Activated T-cell treated with anti-CD3 and anti-CD28 coated beads, Interleukin-2, amount 50 U/mL, for 24 hours (primary cell): ENCODE results near the gene CA6.

Experiments
- DNase-seq: peaks from one replicate; pipeline ENCODE4 v3.0.0-alpha.2; 2020
- H3K27ac Mint-ChIP-seq: 2 replicates; pipeline ENCODE4 v1.8.0; 2020; ENCODE audit warnings: mild to moderate bottlenecking, mixed read lengths
- H3K27me3 Mint-ChIP-seq: 2 replicates; pipeline ENCODE4 v1.8.0; 2020; ENCODE audit warnings: mixed read lengths
- H3K36me3 Mint-ChIP-seq: 2 replicates; pipeline ENCODE4 v1.8.0; 2020; ENCODE audit warnings: low read depth, mixed read lengths
- H3K4me1 Mint-ChIP-seq: 2 replicates; pipeline ENCODE4 v1.8.0; 2020; ENCODE audit warnings: low read depth, mixed read lengths
- H3K4me3 Mint-ChIP-seq: 2 replicates; pipeline ENCODE4 v1.8.0; 2020; ENCODE audit warnings: mild to moderate bottlenecking, moderate library complexity, mixed read lengths
- H3K9me3 Mint-ChIP-seq: 2 replicates; pipeline ENCODE4 v1.8.0; 2020; ENCODE audit warnings: mixed read lengths

CA6 gene

GRCh38 chr1:8974551-8974950 is 28.9 kb downstream of the CA6 start:
- Mint-ChIP-seq H3K36me3 (no peaks in the 10 kb centered on the region), H3K27ac (no peak overlapping the region), H3K4me3 (no peak overlapping the region), H3K27me3 (no peaks in the 10 kb centered on the region), H3K9me3 (no peaks in the 10 kb centered on the region), H3K4me1 (peaks cover 34% of the 10 kb centered on the region)
- no peak for DNase-seq

- Mint-ChIP-seq H3K9me3 (no peaks in the 10 kb centered on the region), H3K4me3 (no peak overlapping the region), H3K27me3 (no peaks in the 10 kb centered on the region), H3K4me1 (peaks cover 19% of the 10 kb centered on the region), H3K27ac (no peak overlapping the region), H3K36me3 (no peaks in the 10 kb centered on the region)
- no peak for DNase-seq
Observed at GRCh38 chr1:8976338-8976737, 30.7 kb downstream of the CA6 start.

GRCh38 chr1:8976896-8977450 is 31.3 kb downstream of the CA6 start:
- no peaks in the 10 kb centered on the region for H3K27me3 Mint-ChIP-seq
- H3K4me1 Mint-ChIP-seq, result peaks cover 13% of the 10 kb centered on the region
- no peak for DNase-seq
- H3K9me3 Mint-ChIP-seq, result no peaks in the 10 kb centered on the region
- H3K36me3 Mint-ChIP-seq, result no peaks in the 10 kb centered on the region
- H3K4me3 Mint-ChIP-seq, result no peak overlapping the region
- H3K27ac Mint-ChIP-seq, result no peak overlapping the region

- H3K36me3 Mint-ChIP-seq, result no peaks in the 10 kb centered on the region
- H3K4me1 Mint-ChIP-seq, result peaks cover 11% of the 10 kb centered on the region
- no peak overlapping the region for H3K4me3 Mint-ChIP-seq
- no peaks in the 10 kb centered on the region for H3K27me3 Mint-ChIP-seq
- no peak overlapping the region for H3K27ac Mint-ChIP-seq
- no peaks in the 10 kb centered on the region for H3K9me3 Mint-ChIP-seq
- no peak for DNase-seq
Observed at GRCh38 chr1:8980656-8981055, 35.0 kb downstream of the CA6 start.

- H3K9me3 Mint-ChIP-seq, result no peaks in the 10 kb centered on the region
- H3K27ac Mint-ChIP-seq, result no peak overlapping the region
Observed at GRCh38 chr1:8981169-8981568, 35.5 kb downstream of the CA6 start.

GRCh38 chr1:8984203-8984602 is 38.5 kb downstream of the CA6 start:
- Mint-ChIP-seq H3K36me3 (no peaks in the 10 kb centered on the region), H3K4me1 (peaks cover 28% of the 10 kb centered on the region), H3K4me3 (no peak overlapping the region), H3K27ac (peak overlapping the region; percentile 52), H3K27me3 (no peaks in the 10 kb centered on the region), H3K9me3 (no peaks in the 10 kb centered on the region)
- DNase-seq, result no peak

More at GRCh38 chr1:8981169-8981568, 35.5 kb downstream of the CA6 start:
- no peaks in the 10 kb centered on the region for H3K27me3 Mint-ChIP-seq
- H3K4me3 Mint-ChIP-seq, result no peak overlapping the region
- peaks cover 11% of the 10 kb centered on the region for H3K4me1 Mint-ChIP-seq
- no peak for DNase-seq
- no peaks in the 10 kb centered on the region for H3K36me3 Mint-ChIP-seq

GRCh38 chr1:8984990-8985389 is 39.3 kb downstream of the CA6 start:
- Mint-ChIP-seq H3K4me3 (no peak overlapping the region), H3K36me3 (no peaks in the 10 kb centered on the region), H3K9me3 (no peaks in the 10 kb centered on the region), H3K27ac (peak overlapping the region; percentile 1), H3K4me1 (peaks cover 33% of the 10 kb centered on the region), H3K27me3 (no peaks in the 10 kb centered on the region)
- no peak for DNase-seq

GRCh38 chr1:8985915-8986813 is 40.5 kb downstream of the CA6 start:
- no peaks in the 10 kb centered on the region for H3K9me3 Mint-ChIP-seq
- peak overlapping the region; percentile 82 for H3K27ac Mint-ChIP-seq
- DNase-seq, result no peak
- peaks cover 34% of the 10 kb centered on the region for H3K4me1 Mint-ChIP-seq
- H3K36me3 Mint-ChIP-seq, result no peaks in the 10 kb centered on the region
- no peaks in the 10 kb centered on the region for H3K27me3 Mint-ChIP-seq
- no peak overlapping the region for H3K4me3 Mint-ChIP-seq

GRCh38 chr1:8986814-8987190 is 41.1 kb downstream of the CA6 start:
- Mint-ChIP-seq H3K9me3 (no peaks in the 10 kb centered on the region), H3K27me3 (no peaks in the 10 kb centered on the region), H3K4me3 (no peak overlapping the region), H3K36me3 (no peaks in the 10 kb centered on the region), H3K27ac (peak overlapping the region; percentile 82), H3K4me1 (peaks cover 34% of the 10 kb centered on the region)
- DNase-seq, result no peak

GRCh38 chr1:8987881-8988617 is 42.4 kb downstream of the CA6 start:
- no peak overlapping the region for H3K4me3 Mint-ChIP-seq
- no peaks in the 10 kb centered on the region for H3K27me3 Mint-ChIP-seq
- DNase-seq, result peak; percentile 83
- no peaks in the 10 kb centered on the region for H3K36me3 Mint-ChIP-seq
- H3K27ac Mint-ChIP-seq, result peak overlapping the region; percentile 82
- peaks cover 34% of the 10 kb centered on the region for H3K4me1 Mint-ChIP-seq
- peaks cover 3% of the 10 kb centered on the region for H3K9me3 Mint-ChIP-seq

GRCh38 chr1:8988618-8988967 is 42.9 kb downstream of the CA6 start:
- peaks cover 3% of the 10 kb centered on the region for H3K9me3 Mint-ChIP-seq
- peaks cover 30% of the 10 kb centered on the region for H3K4me1 Mint-ChIP-seq
- no peak overlapping the region for H3K4me3 Mint-ChIP-seq
- H3K36me3 Mint-ChIP-seq, result no peaks in the 10 kb centered on the region
- no peak for DNase-seq
- H3K27ac Mint-ChIP-seq, result no peak overlapping the region
- no peaks in the 10 kb centered on the region for H3K27me3 Mint-ChIP-seq

GRCh38 chr1:8989061-8989460 is 43.4 kb downstream of the CA6 start:
- no peaks in the 10 kb centered on the region for H3K36me3 Mint-ChIP-seq
- no peak overlapping the region for H3K4me3 Mint-ChIP-seq
- no peak for DNase-seq
- peaks cover 3% of the 10 kb centered on the region for H3K9me3 Mint-ChIP-seq
- no peak overlapping the region for H3K27ac Mint-ChIP-seq
- no peaks in the 10 kb centered on the region for H3K27me3 Mint-ChIP-seq
- H3K4me1 Mint-ChIP-seq, result peaks cover 25% of the 10 kb centered on the region

- DNase-seq, result no peak
- H3K27ac Mint-ChIP-seq, result peak overlapping the region; percentile 69
Observed at GRCh38 chr1:8989821-8990220, 44.2 kb downstream of the CA6 start.

GRCh38 chr1:8992936-8993687 is 47.4 kb downstream of the CA6 start:
- Mint-ChIP-seq H3K36me3 (no peaks in the 10 kb centered on the region), H3K4me1 (peaks cover 7% of the 10 kb centered on the region), H3K9me3 (peaks cover 3% of the 10 kb centered on the region), H3K4me3 (no peak overlapping the region), H3K27ac (no peak overlapping the region), H3K27me3 (no peaks in the 10 kb centered on the region)
- no peak for DNase-seq

More at GRCh38 chr1:8989821-8990220, 44.2 kb downstream of the CA6 start:
- Mint-ChIP-seq H3K4me1 (peaks cover 22% of the 10 kb centered on the region), H3K9me3 (peaks cover 3% of the 10 kb centered on the region), H3K27me3 (no peaks in the 10 kb centered on the region), H3K36me3 (no peaks in the 10 kb centered on the region), H3K4me3 (no peak overlapping the region)
